Colon (tissue), 2 donors: ENCODE data around the gene BOLA3.
"Not testable (repeated sequence)": the region's sequence is repeated elsewhere in the genome, so short reads cannot be mapped to it uniquely, and the experiment has no call there.

Experiments
- FAIRE-seq: peaks from 2 replicates; lab custom pipeline; 2012; peaks lifted over from hg19 to GRCh38; lab: Jason Lieb, UNC
- donor health status: control.
- donor health status: control.

Gene BOLA3

DNA sequence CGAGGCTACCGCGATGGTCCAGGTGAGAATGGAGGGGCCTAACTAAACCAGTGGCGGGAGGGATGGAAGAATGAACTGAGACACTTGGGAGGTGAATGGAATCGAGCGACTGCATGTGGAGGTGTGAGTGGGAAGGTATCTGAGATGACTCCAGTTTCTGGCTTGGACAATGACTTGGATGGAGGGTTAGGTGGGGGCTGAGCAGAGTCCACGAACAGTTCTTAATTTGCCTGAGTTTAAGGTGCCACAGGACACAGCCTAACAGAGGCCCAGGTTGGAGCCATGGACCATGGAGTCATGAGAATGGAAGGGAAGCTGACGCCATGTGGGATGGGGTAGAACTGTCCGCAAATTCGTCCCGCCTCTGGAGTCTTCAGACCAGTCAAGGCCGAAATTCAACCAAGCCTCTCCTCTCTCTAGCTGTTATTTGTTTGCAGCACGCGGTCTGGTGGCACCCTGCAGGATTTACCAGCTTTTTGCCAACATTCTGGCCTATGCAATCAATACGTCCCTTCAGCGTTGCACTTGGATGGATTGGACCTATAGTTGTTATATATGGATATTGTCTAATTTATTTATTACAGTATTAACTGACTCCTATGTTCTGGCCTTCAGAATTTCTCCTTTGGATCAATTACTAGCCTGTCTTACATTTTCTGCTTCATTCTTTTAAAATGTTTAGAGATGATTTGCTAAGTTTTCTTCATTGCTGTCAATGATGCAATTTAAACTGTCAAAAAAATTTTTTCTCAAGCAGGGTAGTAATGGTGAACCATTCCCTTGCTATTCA lies 940 bp upstream of the BOLA3 start:
- FAIRE-seq = no peak

DNA sequence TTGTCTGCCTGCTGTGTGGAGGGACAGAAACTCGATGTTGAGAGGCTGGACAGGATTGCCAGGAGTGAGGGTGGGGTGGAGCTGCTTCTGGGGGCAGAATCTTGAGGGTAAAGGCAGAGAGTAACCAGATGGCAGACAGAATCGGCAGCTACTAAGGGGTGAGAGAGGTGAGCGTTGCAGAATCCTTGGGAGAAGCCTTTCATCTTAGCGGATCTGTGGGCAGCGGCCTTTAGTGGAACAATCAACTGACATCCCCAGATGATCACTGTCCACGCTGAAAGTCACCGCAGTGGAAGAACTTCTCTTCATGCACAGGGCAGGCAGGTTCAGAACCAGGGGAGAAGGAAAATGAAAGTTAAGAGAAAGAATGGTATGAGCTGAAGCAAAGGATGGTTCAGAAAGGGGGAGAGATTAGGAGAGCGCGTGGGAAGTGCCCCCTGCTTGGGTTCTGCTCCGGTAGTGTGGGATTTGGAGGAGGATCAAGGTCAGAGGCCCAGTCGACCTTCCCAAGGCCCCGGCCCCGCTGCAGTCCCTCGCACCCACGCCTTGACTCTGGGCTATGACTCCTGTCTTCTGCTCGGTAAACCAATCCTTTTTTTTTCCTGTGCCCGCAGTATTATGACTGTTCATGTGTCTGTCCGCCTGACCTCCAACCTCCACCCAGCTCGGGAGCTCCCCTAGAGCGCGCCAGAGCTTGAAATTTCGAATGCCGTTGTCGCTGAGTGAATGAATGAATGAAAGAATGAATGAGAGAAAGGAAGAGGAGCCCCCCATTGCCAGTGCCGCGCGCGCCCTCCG lies 584 bp downstream of the BOLA3 start:
- FAIRE-seq = no peak

DNA sequence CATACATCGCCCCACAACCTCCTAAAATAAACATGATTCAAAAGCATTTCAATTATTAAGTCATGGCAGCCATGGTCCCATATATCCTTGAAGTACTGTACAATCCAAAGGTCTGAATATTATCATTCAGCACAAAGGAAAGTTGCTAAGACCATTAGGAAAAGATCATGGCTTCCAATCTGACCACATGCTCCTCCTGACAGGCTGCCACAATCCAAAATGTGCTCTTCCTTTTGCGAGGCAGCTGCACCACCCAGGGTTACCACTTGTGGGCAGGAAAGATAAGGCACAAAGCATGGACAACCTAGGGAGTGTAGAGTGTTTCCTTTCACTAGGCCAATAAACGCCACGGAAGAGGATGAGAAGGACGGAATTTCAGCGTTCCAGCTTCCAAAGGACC lies 5.4 kb downstream of the BOLA3 start:
- no peak for FAIRE-seq

DNA sequence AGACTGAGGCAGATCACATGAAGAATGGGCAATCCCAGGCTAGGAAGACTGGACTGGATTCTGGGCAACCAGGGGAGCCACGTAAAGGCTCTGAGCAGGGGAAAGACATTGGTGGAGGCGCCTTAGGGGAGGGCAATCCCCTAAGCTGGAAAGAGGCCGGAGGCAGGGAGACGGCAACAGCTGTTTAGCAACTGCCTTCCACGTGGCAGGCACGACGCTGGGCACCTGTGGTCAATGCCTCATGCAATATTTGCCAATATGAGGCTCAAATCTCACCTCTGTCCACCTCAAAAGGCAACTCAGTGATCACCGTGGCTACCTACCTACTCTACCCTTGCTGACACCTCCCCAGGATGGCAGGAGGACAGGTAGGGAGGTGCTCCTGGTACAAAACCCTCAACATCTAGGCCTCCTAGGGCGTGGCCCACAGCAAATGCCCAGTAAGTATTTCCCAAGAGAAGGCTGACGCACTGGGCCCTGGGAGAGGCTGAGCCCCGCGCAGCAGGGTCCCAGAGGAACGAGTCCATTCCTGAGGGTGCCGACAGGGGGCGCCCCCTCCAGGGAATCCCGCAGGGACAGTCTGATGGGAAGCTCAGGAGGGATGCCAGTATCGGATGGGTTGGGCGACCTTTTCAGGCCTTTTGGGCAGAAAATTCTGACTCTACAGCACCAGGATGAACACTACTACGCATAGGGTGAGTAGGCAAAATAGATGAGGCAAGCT lies 8.9 kb downstream of the BOLA3 start:
- no peak for FAIRE-seq

DNA sequence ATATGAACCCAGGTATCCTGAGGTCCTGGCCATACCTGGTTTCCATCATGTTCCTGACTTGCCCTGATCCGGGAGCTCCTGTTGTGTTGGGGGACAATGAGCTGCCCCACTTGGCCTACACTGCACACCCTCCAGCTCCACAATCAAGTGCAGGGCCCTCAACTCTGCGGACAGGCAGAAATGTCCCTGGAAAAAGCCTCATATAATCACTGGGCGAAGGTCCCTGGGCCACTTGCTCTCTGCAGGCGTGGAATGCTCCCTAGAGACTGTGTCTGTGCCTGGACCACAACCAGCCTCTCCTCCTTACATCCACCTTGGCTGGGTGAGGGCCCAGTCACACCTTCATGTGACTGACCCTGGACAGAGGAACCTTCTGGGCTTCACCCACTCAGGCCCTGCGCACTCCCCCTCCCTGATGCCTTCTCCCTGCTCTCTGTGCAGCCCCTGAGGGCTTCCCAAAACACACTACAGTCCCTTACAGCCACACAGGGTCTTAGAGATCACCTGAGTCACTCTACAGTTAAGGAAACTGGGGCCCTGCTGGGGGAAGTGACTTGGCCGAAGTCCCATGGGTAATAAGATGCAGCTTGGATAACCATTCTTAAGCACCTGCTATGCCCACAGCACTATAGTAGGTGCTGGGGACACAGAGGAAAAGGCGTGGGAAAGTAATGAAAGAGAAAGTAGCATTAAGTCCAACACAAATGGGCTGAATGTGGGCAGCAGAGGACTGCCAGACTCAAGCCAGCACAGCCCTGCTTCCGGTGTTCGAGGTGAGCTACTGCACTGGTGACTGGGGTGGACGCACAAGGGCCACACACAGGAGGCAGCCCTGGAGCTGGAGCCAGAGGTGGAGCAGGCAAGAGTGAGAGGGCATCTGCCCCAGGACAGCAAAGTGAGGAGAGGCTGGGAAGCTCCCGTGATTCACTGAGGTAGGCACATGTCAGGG lies 9.8 kb downstream of the BOLA3 start:
- FAIRE-seq = no peak

DNA sequence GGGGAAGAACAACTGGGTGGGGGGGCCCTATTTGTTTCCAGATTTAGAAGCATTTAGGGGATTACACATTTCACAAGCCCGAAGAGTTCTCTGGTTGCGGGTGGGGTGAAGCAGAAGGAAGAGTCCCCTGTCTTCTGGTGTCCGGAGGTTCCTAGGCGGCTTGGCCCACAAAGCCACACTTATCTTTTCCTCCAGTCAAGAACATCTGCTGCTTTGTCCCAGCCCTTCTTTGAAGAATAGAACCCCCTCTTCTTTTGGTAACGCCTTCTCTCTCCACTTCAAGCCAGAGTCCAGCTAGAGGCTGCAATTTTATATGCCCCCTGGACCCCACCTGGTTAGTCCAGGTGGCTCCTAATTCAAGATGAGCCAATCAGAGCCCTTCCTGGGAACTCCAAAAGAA lies 15.8 kb downstream of the BOLA3 start:
- FAIRE-seq = no peak

DNA sequence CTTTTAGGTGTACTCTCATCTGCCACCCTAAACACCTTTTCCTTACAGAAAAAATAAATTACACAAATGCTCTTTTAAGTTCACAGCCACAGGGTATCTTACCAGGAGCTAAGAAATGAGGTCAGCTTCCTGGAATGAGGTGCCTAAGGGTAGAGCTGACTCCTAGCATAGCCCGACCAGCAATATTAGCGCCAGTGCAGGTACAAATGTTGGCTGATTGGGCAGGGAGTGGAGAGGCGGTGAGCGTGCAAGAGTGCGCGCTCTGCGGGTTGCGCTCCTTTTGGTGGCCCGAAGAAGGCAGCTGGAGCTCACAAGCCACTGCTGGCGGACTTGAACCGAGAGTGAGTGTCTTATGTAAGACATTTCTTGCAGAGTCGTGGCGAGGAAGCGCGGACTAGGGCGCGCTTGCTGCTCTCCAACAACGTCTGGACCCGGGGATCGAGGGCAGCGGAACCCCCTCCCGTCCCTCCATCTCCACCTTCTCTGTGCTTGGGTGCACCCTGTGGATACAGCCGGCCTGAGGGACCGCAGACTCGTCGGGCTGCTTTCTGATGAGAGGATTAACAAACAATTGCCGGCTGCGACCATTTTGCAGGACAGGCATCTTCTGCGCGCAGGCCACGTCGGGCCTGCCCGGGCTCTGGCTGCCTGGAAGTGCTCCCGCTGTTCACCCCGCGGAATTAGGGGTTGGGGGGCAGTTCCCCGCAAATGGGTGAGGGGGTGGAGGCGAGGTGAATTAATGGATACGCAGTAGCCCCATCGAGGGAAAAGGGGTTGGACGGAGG lies 17.3 kb downstream of the BOLA3 start:
- FAIRE-seq = no peak

DNA sequence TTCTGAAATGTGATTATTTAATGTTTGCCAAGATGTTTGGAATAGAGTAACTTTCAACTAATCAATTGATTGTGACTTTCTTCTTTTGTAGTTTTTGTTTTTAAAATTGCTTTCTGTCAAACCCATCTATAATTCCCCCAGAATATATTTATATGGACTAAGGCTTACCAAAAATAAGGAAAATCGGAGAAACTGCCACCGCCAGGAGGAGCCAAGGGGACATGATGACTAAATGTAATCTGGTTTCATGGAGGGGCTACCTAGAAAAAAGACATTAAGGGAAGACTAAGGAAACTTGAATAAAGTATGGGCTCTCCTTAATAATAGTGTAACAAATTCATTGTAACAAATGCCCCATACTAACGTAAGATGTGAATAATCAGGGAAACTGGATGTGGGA lies 19.5 kb downstream of the BOLA3 start:
- no peak for FAIRE-seq

DNA sequence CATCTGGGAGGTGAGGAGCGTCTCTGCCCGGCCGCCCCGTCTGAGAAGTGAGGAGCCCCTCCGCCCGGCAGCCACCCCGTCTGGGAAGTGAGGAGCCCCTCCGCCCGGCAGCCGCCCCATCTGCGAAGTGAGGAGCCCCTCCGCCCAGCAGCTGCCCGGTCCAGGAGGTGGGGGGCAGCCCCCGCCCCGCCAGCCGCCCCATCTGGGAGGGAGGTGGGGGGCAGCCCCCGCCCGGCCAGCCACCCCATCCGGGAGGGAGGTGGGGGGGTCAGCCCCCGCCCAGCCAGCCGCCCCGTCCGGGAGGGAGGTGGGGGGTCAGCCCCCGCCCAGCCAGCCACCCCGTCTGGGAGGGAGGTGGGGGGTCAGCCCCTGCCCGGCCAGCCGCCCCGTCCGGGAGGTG lies 23.8 kb downstream of the BOLA3 start:
- not testable (repeated sequence) for FAIRE-seq

DNA sequence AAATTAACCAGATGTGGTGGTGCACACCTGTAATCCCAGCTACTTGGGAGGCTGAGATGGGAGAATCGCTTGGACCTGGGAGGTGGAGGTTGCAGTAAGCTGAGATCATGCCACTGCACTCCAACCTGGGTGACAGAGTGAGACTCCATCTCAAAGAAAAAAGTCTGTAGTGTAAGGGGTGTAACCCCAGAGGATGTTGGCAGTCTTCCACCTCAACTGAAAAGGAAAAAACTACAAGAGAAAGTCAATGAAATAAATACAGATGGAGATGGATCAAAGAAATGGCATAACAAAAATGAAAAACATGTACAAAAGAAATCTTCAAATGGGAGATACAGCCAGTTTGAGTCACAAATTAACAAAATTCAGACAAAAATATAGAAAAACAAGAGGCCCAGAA lies 25.9 kb downstream of the BOLA3 start:
- FAIRE-seq = not testable (repeated sequence)

DNA sequence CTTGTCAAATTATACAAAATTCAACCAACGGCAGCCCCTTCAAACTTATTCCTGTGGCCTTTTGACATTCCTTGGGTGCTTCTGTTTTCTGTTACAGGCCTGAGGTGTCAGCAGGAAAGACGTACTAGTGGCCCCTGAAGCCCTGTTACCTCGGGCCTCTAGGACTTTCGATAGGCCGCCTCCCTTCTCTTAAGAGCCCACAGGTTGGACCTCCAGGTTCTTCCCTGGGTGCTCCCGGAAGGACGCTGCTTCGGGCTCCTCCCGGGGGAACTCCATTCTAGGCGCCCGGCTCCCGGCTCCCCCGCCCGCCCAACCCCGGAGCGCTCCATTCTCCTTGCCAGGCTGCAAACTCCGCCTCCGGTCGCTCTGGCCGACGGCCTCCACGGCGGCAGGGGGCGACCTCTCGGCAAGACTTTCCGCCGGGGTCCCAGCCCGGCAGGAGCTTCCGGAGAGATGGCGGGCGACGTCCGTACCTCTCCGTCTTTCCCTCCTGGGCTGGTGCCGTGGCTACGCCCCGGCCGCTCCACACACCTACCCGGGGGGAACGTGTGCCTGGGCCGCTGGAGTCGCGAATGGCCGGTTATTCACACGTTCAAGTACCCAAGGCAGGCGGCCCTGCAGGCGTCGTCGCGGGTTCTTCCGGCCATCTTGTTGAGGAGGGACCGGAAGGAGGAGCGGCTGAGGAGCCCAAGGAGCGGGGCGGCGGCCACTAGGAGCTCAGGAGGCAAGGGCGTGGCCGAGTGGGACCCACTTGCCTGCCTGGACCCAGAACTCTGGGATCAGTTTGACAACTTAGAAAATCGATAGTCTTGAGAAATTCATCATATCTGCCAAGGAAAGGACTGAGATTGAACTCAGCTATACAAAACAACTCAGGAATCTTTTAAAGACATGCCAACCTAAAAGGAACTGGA lies 27.5 kb downstream of the BOLA3 start:
- no peak for FAIRE-seq

DNA sequence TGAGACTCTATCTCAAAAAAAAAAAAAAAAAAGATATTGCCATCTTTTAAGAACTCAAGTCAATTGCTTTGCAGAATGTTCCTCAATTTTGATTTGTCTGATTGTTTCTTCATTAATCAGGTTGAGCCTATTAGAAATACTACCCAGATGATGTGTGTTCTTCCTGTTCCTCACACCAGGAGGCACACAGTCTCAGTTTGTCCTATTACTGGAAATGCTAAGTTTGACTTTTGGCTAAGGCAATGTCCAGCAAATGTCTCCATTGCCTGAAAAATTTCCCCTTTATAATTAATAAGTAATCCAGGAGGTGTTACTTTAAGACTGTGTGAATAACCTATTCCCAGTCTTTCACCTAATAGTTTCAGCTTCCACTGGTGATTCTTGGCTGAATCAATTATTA lies 28.4 kb downstream of the BOLA3 start:
- no peak for FAIRE-seq

DNA sequence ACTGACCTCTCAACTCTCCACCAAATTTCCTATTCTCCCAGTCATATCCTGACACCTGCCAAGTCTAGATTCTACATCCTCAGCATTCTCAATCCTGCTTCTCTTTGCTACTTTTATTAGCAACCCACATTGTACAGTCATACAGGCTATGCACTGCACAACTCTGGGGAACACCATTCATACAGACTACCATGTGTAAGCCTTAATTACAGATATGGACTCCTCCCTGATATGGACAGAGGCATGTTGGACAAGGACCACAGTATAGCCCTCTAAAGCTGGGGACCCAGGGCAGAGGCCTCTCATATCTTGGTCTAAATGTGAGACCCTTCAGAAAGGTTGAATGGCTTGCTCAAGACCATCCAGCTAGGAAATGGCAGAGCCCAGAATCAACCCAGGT lies 36.3 kb downstream of the BOLA3 start:
- no peak for FAIRE-seq

DNA sequence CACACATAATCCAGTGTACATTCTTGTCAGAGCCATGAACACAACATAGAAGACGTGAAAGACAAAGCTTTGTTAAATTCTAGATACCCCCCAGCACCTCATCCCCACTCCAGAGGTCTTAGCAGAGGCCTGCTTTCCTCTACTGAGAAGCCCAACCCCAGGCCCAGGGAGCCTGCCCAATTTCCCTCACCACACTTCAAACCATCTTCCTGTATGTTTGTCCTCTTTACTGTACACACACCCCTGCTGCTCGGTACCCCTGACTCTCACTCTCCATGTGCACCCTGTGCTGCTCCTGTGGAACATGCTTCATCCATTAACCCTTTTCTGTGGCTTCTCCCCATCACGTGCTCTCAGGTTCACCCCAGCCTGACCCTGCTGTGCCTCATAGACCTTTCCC lies 37.2 kb downstream of the BOLA3 start:
- FAIRE-seq = no peak

DNA sequence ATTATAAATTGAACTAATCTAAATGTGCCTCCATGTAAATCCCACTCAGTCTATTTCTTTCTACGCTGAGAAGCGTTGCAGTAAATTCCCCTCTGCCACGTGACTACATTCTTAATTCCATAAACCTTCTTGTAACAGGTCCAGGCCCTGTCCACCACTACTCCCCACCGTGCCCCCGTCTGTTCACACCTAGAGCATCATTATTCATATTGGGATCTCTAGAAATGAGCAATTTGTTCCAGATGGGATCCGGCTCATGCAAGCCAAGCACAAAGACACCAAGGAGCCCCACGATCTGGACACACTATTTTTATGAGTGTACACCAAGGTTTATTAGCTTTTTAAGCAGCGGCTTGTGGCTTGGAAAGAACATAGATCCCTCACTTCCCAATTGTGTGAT lies 38.2 kb downstream of the BOLA3 start:
- no peak for FAIRE-seq

DNA sequence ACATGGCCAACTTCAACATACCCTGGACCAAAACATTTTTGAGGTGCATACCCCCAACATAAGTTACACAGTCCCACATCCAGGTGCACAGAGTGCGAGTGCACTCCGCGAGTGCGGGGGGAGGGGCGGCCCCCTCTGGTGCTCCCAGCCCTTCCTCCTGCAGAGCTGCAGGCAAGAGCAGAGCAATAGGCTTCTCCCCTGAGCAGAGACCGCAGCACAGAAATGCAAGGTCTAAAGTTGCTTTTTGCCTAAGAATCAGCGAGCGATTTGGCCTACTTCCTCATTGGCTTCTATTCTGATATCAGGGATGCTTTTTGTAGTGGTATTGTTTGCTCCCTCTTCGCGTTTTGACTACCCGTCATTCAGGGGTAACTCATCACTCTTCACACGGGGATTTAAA lies 40.6 kb downstream of the BOLA3 start:
- FAIRE-seq = no peak

DNA sequence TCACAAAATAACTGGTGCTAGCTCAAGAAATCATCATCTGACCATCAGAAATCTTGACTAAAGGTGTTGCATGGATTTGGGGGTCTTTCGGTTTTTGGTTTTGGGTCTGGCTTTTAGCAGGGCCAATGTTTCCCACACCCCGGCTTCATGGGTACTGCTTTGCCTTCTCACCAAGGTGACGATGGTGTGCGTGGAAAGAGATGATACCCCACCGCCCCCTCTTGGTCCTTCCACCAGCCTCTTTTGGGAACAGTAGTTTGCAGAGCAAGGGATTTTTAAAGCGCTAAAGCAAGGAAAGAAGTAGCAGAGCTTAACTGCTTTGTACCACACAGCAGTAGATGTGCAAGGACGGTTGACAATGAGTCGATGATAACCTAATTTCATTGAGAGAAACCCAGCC lies 42.3 kb downstream of the BOLA3 start:
- FAIRE-seq = no peak

DNA sequence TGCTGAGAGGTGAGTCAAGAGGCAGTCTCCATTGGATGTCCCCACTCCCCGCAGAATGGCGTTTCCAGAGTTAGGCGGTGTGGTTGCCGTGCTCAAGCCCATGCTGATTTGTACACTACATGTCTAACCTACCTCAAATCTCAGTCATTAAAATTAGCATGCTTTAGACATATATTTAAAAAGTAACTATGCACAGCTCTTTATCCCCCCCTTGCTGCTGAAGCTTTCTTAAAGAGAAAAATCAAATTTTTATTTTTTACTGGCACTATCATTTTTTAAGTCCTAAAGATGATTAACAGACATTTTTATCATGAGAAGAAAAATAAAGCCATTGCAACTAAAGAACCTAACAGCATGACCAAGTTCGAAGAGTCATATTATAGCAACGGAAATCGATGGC lies 42.9 kb downstream of the BOLA3 start:
- no peak for FAIRE-seq

DNA sequence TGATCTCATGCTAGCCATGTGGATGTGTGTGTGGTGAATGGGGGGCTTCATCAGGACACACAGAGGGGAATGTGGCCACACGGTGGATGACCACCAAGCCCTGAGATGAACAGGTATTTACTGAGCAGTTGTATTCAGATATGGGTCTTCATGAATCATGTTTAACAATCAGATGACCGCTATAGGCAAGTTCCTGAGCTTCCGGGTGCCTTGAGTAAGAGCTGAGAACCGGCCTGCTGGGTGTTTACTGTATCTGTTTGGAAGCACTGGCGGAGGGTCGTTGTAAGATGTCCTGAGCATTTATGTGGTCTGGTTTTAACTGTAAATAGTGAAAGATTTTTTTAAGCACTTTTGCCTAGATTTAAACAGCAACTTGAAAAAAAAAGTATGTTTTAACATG lies 43.9 kb downstream of the BOLA3 start:
- no peak for FAIRE-seq

DNA sequence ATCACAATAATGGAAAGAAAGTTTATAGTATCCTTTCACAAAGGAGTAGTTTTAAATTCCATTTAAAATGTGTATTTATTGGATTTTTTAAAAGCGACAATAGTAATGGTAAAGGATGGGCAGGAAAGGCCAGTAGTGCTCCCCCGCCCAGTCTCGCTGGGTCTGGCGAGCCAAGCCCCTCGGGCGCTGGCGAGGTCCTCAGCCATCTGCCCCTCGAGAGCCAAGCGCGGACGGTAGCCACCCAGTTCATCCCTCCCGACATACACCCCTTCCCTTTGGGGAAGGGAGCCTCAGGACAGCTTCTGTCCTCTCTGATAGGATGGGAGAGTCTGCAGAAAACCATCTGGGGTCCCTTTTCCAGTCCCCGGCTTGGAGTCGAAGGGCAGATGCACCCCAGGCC lies 45.2 kb downstream of the BOLA3 start:
- FAIRE-seq = no peak
